Measurements from ENCODE around the gene HSPA12B. TPM values are rescaled to one million over a fixed set of nuclear protein-coding genes. Genes with fewer than 3 reads are reported as not detected.
A peak's percentile ranks its signal among the peaks of the same experiment; 100 is the strongest.

HSPA12B gene
- total and polyA plus RNA-seq, 2 of the 13 experiments (the other 11 are each of a cell fraction or from before 2014, with no cell fraction given) = 0.01 TPM; not detected in 1

- TF ChIP-seq MXI1 (IDR thresholded peaks at IDR 0.05; ENCODE audit: borderline replicate concordance, low read depth, low read length) (no peak), NR2F6 (IDR thresholded peaks at IDR 0.05) (no peak), NR2F6 (CRISPR knock-in tag; IDR thresholded peaks at IDR 0.05) (0 out of 2 replicates have a peak, but pooled peaks have one; percentile 30), ZNF790 (CRISPR knock-in tag; IDR thresholded peaks at IDR 0.05; ENCODE audit: borderline replicate concordance) (no peak), ZNF501 (CRISPR knock-in tag; IDR thresholded peaks at IDR 0.05) (peak; percentile 44; the same call in 1 of the 2 replicates), ZNF720 (CRISPR knock-in tag; IDR thresholded peaks at IDR 0.05) (no peak), KLF12 (CRISPR knock-in tag; IDR thresholded peaks at IDR 0.05; ENCODE audit: borderline replicate concordance) (no peak), SIN3B (IDR thresholded peaks at IDR 0.05; ENCODE audit: low read length) (no peak), ZNF143 (CRISPR knock-in tag; IDR thresholded peaks at IDR 0.05) (no peak; the same call in 1 of the 2 replicates), FOXO1 (CRISPR knock-in tag; IDR thresholded peaks at IDR 0.05) (0 out of 2 replicates have a peak, but pooled peaks have one; percentile 21), ZNF317 (CRISPR knock-in tag; IDR thresholded peaks at IDR 0.05) (no peak), ZEB1 (IDR thresholded peaks at IDR 0.05; ENCODE audit: insufficient replicate concordance, low read depth) (no peak), TFDP1 (CRISPR knock-in tag; IDR thresholded peaks at IDR 0.05; ENCODE audit: borderline replicate concordance) (no peak), IRX3 (CRISPR knock-in tag; IDR thresholded peaks at IDR 0.05; ENCODE audit: borderline replicate concordance, low read depth) (no peak), KDM1A (CRISPR knock-in tag; IDR thresholded peaks at IDR 0.05) (no peak), ISX (CRISPR knock-in tag; conservative IDR thresholded peaks at IDR 0.05) (no peak), MTERF4 (CRISPR knock-in tag; IDR thresholded peaks at IDR 0.05) (0 out of 2 replicates have a peak, but pooled peaks have one; percentile 38), MLLT10 (CRISPR knock-in tag; IDR thresholded peaks at IDR 0.05) (no peak), ZNF850 (CRISPR knock-in tag; conservative IDR thresholded peaks at IDR 0.05) (no peak), REPIN1 (CRISPR knock-in tag; IDR thresholded peaks at IDR 0.05; ENCODE audit: borderline replicate concordance, low read depth) (peak; percentile 50; the same call in 1 of the 2 replicates), NR3C1 (CRISPR knock-in tag; IDR thresholded peaks at IDR 0.05) (no peak), ATRX (CRISPR knock-in tag; IDR thresholded peaks at IDR 0.05; ENCODE audit: borderline replicate concordance) (no peak), CHCHD3 (CRISPR knock-in tag; IDR thresholded peaks at IDR 0.05) (no peak), HNRNPLL (IDR thresholded peaks at IDR 0.05; ENCODE audit: low read depth, low read length, poor library complexity, severe bottlenecking) (peak; percentile 52), TRAFD1 (CRISPR knock-in tag; IDR thresholded peaks at IDR 0.05; ENCODE audit: borderline replicate concordance) (0 out of 2 replicates have a peak, but pooled peaks have one; percentile 57), ZNF607 (CRISPR knock-in tag; IDR thresholded peaks at IDR 0.05; ENCODE audit: borderline replicate concordance) (no peak), ZBTB42 (CRISPR knock-in tag; IDR thresholded peaks at IDR 0.05) (no peak), RXRA (CRISPR knock-in tag; IDR thresholded peaks at IDR 0.05) (no peak), PTBP1 (IDR thresholded peaks at IDR 0.05; ENCODE audit: low read depth, low read length, poor library complexity, severe bottlenecking) (peak; percentile 38)
Measured at GRCh38 chr20:3710703-3711483, 21.6 kb upstream of the HSPA12B start (continued).

All from HepG2 (cell line).